Sciatic nerve (tissue), 2 donors: Measurements from ENCODE around the gene DNER. TPM values are rescaled to one million over a fixed set of nuclear protein-coding genes. Genes with fewer than 3 reads are reported as not detected.
"Not testable (repeated sequence)": the region's sequence is repeated elsewhere in the genome, so short reads cannot be mapped to it uniquely, and the experiment has no call there.

Experiments
- ATAC-seq: fragments of 200-7000 bp; cut with Tn5 transposase; one replicate; pipeline ENCODE4 v1.9.1; 2020; ENCODE audit warnings: mild to moderate bottlenecking, moderate library complexity
- DNase-seq: peaks from one replicate; pipeline ENCODE4 v3.0.0-alpha.2; 2020; ENCODE audit warnings: low spot score
- intact Hi-C: fragments of 100-400 bp; cut with DNase I; formaldehyde crosslinking; loops from one replicate; pipeline ENCODE4 v1.14.2; 2022
- total RNA-seq: library from RNA; stranded (reverse); fragmentation: NEBNext Ultra II Directional; extraction: Animal tissue kit (Norgen Biotek cat#: 25700); gene quantifications from one replicate; pipeline ENCODE4 v1.2.1, GENCODE V29; 2021
- donor health status: DM: no; HTN: no; CAD: no.
- donor health status: DM: no; HTN: no; CAD: no.

Gene DNER
- total RNA-seq, 1 donor from 2014 or later = 0.71 TPM

DNA sequence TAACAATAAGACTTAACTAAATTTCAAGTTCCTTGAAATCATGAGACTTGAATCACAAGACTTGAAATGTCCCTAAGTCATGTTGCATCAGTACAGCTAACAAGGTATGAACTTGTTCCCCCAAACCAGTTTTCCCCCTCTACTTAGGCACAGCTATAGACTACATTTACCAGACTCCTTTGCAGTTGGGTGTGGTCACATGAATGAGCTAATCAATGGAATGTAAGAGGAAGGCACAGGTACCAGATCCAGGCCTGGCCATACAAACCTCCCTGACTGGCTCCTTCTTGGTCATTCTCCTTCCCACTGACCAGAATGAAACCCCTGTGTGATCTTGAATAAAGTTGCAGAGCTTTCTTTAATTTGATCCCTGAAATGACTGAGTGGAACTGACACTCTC is 77.8 kb downstream of the DNER start:
- ATAC-seq (no peak), DNase-seq (no peak)
- intact Hi-C loops = no loop called here

DNA sequence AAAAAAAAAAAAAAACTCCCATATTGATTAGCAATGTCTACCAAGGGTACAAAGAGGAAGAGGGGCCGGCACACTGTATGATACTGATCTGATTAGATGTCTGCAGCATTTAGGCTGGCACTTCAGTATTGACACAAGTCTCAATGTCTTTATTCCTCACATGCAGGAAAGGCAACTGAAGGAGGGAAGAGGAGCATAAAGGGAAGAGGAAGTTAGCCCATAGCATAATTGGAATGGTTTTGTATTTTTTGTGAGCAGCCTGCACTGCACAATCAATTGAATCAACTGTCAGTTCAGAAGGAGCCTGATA is 79.0 kb downstream of the DNER start:
- DNase-seq = no peak
- no peak for ATAC-seq
- intact Hi-C loops = no loop called here

DNA sequence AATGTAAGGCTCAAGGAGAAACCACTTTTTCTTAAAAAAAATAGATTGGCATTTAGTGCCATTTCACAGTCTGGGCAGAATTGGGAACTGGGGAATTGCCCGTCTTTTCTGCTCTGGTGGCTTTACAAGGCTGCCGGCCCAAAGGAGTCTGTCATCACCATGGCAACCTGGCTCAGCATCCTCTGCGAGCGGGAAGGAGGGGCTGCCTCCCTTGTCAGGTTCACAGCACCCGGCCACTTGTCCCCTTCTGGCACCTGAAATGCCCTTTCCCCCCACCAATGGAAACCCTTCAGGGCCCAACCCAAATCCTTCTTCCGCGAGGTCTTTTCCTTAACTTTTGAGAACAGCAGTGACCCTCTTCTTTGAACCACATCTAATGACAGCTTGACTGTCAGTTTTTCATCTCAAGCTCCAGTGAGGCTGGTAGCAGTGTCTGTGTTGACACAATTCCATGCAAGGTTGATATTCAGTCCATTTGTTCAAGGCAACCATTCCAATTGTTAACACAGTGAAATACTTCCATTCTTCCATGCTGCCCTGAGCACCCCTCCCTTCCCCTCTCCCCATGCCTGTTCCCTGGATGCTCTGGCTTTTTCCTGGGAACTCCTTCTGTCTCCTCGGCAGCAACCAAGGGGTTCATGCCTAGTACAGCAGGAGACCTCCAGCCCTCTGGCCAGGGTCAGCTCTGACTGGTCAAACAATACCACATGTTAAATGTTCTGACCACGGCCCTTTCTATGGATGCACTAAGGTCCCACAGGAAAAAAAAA is 79.6 kb downstream of the DNER start:
- no peak for ATAC-seq
- intact Hi-C loops = no loop called here
- DNase-seq = no peak

DNA sequence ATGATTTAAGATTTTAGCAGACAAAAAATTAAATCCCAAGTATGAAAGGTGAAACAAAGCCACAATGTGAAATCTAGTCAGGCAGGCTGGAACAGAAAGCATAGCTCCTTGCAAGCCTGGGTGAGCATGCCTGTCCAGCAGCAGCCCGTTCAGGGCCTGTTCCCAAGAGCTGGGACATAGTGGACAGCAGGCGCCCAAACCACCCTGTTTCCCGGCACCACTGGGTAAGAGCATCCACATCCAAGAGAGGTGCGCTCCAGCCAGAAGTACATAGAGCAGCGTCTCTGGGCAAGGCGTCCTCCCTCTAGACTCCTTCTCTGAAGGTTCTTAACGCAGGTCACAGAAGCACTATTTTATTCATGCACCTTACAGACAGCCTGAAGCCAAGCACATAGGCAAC is 80.8 kb downstream of the DNER start:
- no peak for DNase-seq
- ATAC-seq = no peak
- intact Hi-C loops = no loop called here

DNA sequence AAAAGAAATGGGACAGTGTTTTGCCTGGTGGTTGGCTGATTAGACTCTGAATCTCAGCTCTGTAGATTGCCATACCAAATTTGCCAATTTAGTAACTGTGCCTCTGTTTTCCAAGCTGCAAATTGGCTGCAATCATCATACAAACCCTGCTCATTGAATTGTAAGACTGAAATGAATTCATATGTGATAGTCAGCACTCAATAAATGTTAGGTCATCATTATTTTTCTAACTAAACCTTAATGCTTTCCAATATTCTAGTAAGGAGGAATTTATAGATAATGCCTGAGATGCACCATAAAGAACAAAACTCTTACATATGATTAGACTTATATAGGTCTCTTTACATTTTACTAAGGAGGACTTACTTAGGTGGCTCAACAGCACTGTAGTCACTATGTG is 85.3 kb downstream of the DNER start:
- DNase-seq = no peak

DNA sequence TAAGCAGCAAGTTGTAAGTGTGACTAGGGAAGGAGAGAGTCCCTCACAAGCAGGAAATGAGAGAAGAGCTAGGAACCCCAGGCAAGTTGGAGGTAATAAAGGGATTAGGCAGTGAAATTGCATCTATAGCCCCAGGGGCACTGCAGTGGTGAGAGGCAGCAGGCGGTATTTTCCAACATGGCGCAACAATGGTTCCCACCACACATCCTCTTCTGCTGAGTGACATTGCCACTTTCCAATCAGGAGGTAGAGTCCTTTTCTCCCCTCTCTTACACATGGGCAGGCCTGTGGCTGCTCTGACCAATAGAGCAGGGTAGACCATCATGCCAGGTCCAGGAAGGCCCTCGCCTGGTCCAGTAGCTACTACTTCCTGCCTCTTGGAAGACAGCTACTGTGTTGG is 86.6 kb downstream of the DNER start:
- ATAC-seq (no peak), DNase-seq (no peak)
- intact Hi-C loops = no loop called here

More for the DNA sequence above, 85.3 kb downstream of the DNER start:
- intact Hi-C loops = no loop called here
- no peak for ATAC-seq

DNA sequence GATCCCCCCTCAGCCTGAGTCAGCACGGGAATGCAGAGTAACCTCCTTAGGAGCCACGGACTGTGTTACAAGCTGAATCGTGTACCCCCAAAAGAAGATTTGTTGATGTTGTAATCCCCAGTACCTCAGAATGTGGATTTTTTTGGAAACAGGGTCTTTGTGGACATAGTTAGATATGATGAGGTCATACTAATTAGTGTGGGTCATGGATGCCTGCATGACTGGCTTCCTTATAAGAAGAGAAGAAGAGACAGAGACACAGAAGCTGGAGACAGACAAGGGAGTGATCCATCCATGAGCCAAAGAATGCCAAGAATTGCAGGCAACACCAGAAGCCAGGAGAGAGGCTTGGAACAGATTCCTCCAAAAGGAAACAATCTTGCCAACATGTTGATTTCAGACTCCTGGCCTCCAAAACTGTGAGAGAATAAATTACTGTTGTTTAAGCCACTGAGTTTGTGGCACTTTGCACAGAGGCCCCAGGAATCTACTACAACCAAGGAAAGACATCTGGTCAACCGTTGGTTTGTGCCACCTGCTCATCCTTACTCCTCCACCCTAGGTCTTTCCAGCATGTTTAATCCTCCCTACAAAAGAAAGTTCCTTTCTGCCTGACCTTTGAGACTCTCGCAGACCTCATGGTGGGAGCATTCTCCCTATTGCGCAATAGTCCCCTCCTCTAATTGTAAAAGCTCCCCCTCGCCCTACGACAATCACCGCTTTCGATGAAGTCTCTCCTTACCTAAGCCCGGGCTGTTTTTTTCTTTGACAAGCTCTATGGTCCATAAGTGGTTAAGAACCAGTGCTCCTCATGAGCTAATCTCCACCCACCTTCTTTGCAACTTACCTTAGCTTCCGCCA is 91.6 kb downstream of the DNER start:
- DNase-seq = no peak
- intact Hi-C loops = no loop called here
- no peak for ATAC-seq

DNA sequence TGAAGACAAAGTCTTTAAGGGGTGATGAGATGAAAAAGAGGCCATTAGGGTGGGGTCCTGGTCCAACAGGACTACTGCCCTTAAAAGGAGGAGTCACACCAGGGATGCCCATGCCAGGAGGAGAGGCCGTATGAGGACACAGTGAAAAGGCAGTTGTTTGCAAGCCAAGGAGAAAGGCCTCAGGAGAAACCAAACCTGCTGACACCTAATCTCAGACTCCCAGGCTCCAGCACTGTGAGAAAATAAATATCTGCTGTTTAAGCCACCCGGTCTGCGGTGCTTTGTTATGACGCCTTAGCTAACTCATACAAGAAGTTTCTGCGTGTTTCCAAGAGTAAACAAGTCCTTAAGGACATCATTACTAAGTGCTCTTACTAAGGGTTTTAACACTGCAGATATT is 93.6 kb downstream of the DNER start:
- intact Hi-C loops = no loop called here
- DNase-seq (no peak), ATAC-seq (no peak)

DNA sequence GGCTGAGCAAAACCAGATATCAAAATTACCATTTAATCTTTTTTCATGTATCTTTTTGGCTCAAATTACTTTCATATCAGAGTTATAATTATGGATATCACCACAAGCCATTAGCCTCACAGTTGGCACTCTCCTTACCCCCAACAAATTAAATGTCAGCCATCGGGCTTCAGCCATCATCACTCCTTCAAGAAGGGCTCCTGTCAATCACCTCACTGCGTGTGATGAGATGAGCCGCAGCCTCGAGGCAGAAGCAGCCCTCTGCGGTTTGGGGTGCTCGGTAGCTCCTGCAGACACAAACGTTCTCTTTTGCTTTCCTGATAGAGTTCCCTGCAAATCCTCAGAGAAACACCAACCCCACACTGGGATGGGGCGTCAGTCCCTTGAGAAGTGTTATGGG is 94.1 kb downstream of the DNER start:
- DNase-seq (no peak), ATAC-seq (no peak)
- intact Hi-C loops = no loop called here

DNA sequence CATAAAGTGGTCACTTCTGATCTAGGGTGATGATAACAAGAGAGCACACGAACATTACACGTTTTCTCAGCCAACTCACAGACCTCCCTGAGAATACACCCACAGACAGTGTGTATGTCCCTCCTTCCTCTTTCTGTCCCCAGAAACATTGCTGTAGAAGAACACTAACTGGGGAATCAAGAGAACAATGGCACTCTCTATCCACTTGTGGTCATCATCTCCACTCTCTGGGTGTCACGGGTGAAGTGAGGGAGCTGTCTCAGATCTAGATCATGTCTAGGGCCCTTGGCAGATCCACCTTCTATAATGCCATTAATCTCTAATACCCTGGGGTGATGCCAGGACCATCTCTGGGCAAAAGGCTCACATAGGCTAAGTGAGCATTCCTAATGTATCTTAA is 97.9 kb downstream of the DNER start:
- no peak for ATAC-seq
- no peak for DNase-seq
- intact Hi-C loops = no loop called here

DNA sequence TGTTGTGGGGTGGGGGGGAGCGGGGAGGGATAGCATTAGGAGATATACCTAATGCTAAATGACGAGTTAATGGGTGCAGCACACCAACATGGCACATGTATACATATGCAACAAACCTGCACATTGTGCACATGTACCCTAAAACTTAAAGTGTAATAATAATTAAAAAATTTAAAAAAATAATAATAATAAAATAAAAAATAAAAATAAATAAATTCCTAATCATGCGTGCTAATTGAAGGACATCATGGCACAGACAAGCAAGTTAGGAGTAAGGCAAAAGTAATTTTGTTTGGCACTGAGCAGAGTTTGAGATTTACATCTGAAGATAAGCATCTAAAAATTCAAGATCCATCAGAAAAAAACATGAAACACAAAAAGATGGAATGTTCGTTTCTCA is 100.3 kb downstream of the DNER start:
- intact Hi-C loops, ATAC-seq, DNase-seq: not testable (repeated sequence)

DNA sequence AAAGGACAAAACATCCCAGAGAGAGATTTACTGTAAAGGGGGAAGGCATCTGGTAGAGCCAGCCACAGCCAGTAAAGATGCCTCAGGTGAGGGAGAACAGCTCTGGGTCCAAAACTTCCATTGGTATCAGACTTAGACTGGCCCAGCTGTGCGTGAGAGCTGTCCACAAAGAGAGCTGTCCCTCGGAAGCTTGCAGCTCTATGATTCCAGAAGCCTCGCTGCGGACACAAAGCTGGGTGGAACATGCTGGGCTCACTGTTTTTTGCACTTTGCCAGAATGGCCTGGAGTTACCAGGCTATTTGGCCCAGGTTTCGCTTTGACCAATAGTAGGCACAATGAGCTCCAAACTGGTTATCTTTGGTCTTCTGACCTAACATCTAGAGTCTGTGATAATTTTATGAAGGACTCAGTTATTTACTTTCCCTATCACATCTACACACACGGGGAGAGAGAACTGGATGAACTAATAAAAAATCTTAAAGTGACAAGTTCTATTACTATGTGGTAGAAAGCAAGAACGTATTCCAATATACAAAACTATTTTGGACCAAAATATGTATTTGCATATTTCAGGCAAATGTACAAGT is 101.9 kb downstream of the DNER start:
- intact Hi-C loops = no loop called here
- no peak for DNase-seq
- ATAC-seq = no peak

DNA sequence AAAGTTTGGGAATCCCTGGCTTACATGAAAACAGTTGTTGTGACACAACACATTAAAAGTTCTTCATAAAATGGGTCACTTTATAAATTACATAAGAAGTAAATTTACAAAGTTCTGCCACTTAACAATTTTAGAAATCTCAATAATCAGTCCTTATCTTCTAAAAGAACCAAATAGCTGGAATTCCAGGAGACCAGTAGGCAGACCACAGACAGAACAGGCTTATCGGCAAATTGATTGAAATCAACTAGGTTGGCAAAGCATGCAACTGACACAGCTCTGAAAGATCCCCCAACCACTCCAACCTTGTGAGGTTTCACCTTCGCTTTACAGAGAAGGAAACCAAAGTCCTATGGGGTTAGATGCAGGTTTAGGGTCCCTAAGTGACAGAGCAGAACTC is 103.0 kb downstream of the DNER start:
- no peak for DNase-seq
- intact Hi-C loops = no loop called here
- no peak for ATAC-seq

DNA sequence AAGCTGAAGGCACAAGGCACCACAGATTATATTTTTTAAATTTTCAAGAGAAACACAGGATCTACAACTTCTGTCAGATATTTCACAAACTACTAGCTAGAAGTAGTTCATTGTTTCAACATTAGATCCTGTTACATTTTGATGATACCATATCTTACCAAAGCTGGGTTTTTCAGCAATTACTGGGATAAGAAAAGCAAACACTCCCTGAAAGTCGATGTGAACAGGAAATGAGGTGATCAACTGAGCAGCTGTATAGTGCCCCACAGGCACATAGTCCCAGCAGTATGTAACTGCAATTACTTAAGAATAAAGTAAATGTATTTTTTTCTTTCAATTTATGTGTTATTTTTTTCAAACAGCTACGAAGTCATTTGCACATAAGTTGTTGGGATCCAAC is 103.5 kb downstream of the DNER start:
- no peak for ATAC-seq
- no peak for DNase-seq
- intact Hi-C loops = no loop called here

DNA sequence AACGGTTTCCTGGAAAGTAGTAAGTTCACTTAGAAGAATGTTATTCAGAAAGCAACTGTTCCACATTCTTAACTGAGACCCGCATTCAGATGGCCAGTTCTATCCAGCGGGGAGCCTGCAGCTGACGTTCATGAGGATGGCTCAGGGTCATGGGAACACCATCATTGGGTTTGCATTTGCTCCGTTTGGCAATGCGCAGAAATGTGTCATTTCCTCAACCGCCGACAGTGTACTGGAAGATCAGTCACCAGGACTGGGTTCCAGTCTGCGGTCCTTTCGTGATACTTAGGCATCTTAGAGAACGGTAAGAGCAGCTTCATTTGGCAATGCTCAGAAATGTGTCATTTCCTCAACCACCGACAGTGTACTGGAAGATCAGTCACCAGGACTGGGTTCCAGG is 104.0 kb downstream of the DNER start:
- intact Hi-C loops = no loop called here
- ATAC-seq = no peak
- DNase-seq = no peak

DNA sequence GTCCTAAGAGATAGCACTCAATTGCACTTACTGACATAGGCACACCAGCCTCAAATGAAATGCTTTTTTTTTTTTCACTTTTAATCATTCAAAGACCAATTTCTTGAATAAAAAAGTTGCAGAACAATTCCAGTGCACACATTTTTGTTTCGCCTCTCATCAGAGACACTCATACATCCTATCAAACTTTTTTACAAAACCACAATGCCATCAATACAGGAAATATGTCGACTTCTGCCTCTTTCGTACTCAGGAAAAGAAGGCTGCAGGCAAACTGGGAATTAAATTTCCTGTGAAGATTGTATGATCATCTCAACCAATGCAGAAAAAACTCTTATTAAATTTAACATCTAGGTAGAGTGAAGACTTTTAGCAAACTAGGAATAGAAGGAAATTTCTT is 112.4 kb downstream of the DNER start:
- ATAC-seq = no peak
- intact Hi-C loops = no loop called here

DNA sequence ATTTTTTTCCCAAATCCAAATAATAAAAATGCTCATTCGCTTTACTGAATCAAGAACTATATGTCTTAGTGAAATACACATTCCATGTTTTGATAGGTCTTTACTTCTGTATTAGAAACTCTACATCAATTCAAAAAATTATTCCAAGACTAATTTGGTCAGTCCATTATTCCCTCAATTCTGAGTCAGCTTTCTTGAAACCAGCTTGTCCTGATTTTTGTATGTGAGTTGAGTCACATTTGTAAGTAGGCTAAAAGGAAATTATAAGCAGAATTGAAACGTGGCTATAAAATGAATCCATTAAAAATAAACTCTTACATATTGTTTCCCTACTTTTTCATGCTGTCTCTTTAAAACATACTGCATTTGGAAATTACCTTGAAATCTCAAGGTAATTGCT is 113.0 kb downstream of the DNER start:
- intact Hi-C loops = no loop called here
- no peak for ATAC-seq
- no peak for DNase-seq

More for the DNA sequence above, 112.4 kb downstream of the DNER start:
- DNase-seq = no peak

DNA sequence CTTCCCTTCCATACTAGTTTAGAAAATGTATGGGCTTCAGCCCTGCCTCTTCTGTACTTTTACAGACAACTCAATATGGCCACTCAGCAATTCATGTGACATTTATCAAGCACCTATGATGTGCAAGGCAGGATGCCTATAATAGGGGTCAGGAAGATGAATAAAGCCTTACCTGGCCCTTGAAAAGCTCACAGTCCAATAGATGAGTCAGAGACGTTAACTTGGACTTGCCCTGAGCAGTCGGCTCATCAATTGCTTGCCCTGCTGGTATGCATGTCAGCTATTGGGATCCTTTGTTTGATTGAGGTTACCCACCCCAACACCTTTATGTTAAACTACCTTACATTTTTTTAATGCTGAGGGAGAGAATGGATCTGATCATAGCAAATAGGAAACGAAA is 116.1 kb downstream of the DNER start:
- no peak for DNase-seq
- ATAC-seq = no peak
- intact Hi-C loops = no loop called here

DNA sequence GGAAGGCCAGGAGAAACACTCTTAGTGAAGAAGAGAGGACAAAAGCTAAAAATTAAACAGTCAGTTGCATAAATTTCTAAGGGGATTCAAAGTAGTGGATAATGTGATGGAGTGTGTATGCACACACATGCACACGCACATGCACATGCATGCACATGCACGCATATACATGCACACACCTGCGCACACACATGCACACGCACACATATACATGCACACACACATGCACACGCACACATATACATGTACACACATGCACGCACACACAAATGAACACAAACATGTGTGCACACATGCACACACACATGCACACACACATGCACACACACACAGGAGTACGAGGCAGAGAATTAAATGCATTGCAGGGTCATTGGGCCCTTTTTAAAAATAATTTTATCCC is 117.6 kb downstream of the DNER start:
- DNase-seq (no peak), ATAC-seq (no peak)
- intact Hi-C loops = no loop called here

DNA sequence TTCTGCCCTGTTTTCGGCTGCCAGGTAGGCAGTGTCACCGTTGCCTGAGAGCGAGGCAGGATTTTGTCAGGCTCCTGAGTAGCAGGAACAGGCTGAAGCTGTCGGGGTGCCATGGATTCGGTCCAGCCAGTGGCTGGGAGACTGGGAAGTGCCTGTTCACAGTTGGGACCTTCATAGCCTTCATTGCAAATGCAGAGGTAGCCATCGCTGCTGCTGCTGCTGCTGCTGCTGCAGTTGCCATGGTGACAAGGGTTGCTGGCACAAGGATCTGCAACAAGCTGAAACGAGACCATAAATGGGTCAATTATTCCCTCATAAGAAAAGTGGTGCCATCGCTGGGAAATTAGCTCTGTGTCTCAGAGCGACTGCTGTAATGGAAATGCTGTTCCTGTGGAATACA is 122.7 kb downstream of the DNER start:
- intact Hi-C loops = no loop called here
- ATAC-seq (no peak), DNase-seq (no peak)
